ENCODE results near the gene RSL1D1. TPM values are rescaled to one million over a fixed set of nuclear protein-coding genes. Genes with fewer than 3 reads are reported as not detected.
"Not testable (repeated sequence)": the region's sequence is repeated elsewhere in the genome, so short reads cannot be mapped to it uniquely, and the experiment has no call there.

RSL1D1 gene
- total RNA-seq, 4 donors from 2014 or later, result 105 to 245 (median 166) TPM

GRCh38 chr16:11828696-11829095 lies 22.6 kb downstream of the RSL1D1 start:
- TF ChIP-seq CTCF (IDR thresholded peaks at IDR 0.05) (no peak), POLR2A (IDR thresholded peaks at IDR 0.05) (no peak)
- no peak for DNase-seq (ENCODE audit: low spot score in 2 of 2)
- WGBS, 2 donors, result 78 to 84% methylated on average over 5 of the region's 5 CpGs
- no peak overlapping the region for H3K4me3 ChIP-seq (ENCODE audit: low read depth, poor library complexity, severe bottlenecking)
- intact Hi-C loops (cut with DNase I; ENCODE audit: low total_unique reads), result no loop called here

- DNase-seq (ENCODE audit: low spot score in 2 of 2); intact Hi-C loops (cut with DNase I; ENCODE audit: low total_unique reads); H3K4me3 ChIP-seq (ENCODE audit: low read depth, poor library complexity, severe bottlenecking): not testable (repeated sequence)
- 95 to 98% methylated on average over 13 of the region's 13 CpGs for WGBS, 2 donors
Observed at GRCh38 chr16:11825520-11826165, 25.7 kb downstream of the RSL1D1 start.

DNA sequence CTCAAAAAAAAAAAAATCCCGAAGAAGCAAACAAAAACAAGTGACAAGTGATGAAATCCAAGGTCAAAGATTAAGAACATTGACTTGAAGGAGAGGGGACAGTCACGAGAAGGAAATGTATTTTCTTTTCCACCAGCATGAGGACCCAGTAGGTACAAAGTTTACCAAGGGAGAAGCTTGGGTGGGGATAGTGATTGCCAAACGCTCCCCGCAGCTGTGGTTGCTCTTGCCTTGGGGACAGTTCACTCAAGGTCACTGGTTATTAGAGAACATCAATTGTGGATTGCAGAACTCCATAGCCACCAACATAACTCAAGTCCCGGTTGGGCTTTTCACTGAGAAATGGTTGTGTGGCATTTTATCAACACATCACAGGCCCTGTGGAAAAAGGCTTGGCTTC lies 27.0 kb downstream of the RSL1D1 start:
- intact Hi-C loops (cut with DNase I; ENCODE audit: low total_unique reads), result no loop called here
- DNase-seq (ENCODE audit: low spot score in 2 of 2), result peak; percentile 82 to 93
- TF ChIP-seq POLR2A (IDR thresholded peaks at IDR 0.05) (no peak), CTCF (IDR thresholded peaks at IDR 0.05) (no peak)
- 33 to 34% methylated on average over 5 of the region's 5 CpGs for WGBS, 2 donors
- H3K4me3 ChIP-seq (ENCODE audit: low read depth, poor library complexity, severe bottlenecking), result no peak overlapping the region

GRCh38 chr16:11823645-11824044 lies 27.7 kb downstream of the RSL1D1 start:
- WGBS, 2 donors, result 92 to 95% methylated on average over 5 of the region's 5 CpGs
- intact Hi-C loops (cut with DNase I; ENCODE audit: low total_unique reads); DNase-seq (ENCODE audit: low spot score in 2 of 2); H3K4me3 ChIP-seq (ENCODE audit: low read depth, poor library complexity, severe bottlenecking): not testable (repeated sequence)

DNA sequence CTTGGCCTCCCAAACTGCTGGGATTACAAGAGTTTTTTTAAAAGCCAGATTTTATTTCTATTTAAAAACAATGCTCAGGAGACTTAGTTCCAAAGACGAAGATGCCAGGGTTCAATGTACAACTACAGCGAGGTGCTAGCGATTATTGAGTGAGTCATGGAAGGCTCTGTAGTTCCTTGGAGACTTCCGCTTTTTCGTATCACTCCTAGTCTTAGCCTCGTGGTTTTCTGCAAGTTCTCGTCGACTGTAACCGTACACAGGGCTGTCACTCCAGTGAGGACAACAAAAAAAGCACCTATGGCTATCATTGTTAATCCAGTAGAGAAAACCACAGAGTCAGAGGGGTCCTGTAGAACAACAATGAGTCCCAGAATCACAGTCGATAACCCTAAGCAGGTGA lies 31.5 kb downstream of the RSL1D1 start:
- TF ChIP-seq CTCF (IDR thresholded peaks at IDR 0.05), result no peak
- TF ChIP-seq POLR2A (IDR thresholded peaks at IDR 0.05), result no peak
- no peak overlapping the region for H3K4me3 ChIP-seq (ENCODE audit: low read depth, poor library complexity, severe bottlenecking)
- 83% methylated on average over 10 of the region's 10 CpGs for WGBS, 2 donors
- intact Hi-C loops (cut with DNase I; ENCODE audit: low total_unique reads), result no loop called here
- no peak for DNase-seq (ENCODE audit: low spot score in 2 of 2)

GRCh38 chr16:11818970-11819369 lies 32.4 kb downstream of the RSL1D1 start:
- DNase-seq (ENCODE audit: low spot score in 2 of 2); H3K4me3 ChIP-seq (ENCODE audit: low read depth, poor library complexity, severe bottlenecking); intact Hi-C loops (cut with DNase I; ENCODE audit: low total_unique reads): not testable (repeated sequence)
- 83 to 93% methylated on average over 13 of the region's 13 CpGs for WGBS, 2 donors

DNA sequence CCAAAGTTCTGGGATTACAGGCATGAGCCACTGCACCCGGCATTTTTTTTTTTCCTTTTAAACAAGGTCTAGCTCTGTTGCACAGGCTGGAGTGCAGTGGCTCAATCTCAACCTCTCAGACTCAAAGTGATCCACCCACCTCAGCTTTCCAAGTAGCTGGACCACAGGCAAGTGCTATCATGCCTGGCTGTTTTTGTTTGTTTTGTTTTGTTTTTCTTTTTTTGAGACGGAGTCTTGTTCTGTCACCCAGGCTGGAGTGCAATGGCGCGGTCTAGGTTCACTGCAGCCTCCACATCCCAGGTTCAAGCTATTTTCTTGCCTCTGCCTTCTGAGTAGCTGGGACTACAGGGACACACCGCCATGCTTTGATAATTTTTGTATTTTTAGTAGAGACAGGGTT lies 35.2 kb downstream of the RSL1D1 start:
- H3K4me3 ChIP-seq (ENCODE audit: low read depth, poor library complexity, severe bottlenecking), result no peak overlapping the region
- DNase-seq (ENCODE audit: low spot score in 2 of 2), result no peak
- TF ChIP-seq CTCF (IDR thresholded peaks at IDR 0.05) (no peak), POLR2A (IDR thresholded peaks at IDR 0.05) (no peak)
- intact Hi-C loops (cut with DNase I; ENCODE audit: low total_unique reads), result no loop called here
- 64 to 92% methylated on average over 5 of the region's 5 CpGs for WGBS, 2 donors

DNA sequence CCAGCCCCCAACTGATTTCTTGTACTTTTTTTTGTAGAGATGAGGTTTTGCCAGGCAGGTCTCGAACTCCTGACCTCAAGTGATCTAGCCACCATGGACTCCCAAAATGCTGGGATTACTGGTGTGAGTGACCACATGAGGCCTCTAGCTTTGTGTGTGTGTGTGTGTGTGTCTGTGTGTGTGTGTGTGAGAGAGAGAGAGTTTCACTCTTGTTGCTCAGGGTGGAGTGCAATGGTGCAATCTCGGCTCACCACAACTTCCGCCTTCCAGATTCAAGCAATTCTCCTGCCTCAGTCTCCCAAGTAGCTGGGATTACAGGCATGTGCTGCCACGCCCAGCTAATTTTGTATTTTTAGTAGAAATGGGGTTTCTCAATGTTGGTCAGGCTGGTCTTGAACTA lies 36.5 kb downstream of the RSL1D1 start:
- 84 to 95% methylated on average over 4 of the region's 4 CpGs for WGBS, 2 donors
- DNase-seq (ENCODE audit: low spot score in 2 of 2), result not testable (repeated sequence)

More for the DNA sequence above, 36.5 kb downstream of the RSL1D1 start:
- H3K4me3 ChIP-seq (ENCODE audit: low read depth, poor library complexity, severe bottlenecking); intact Hi-C loops (cut with DNase I; ENCODE audit: low total_unique reads): not testable (repeated sequence)

All from lower leg skin (tissue), 4 donors.